Activated CD8-positive, alpha-beta T cell treated with anti-CD3 and anti-CD28 coated beads for 36 hours (primary cell): Measurements from ENCODE around the gene CAPN5. TPM values are rescaled to one million over a fixed set of nuclear protein-coding genes. Genes with fewer than 3 reads are reported as not detected.

Experiments
- ATAC-seq: fragments of 200-7000 bp; cut with Tn5 transposase; one replicate; pipeline ENCODE4 v1.10.0; 2021; ENCODE audit warnings: mild to moderate bottlenecking, moderate library complexity
- CTCF ChIA-PET: fragments of 350-600 bp; sonication (Branson Sonifier 250); formaldehyde crosslinking; loops from one replicate; lab custom pipeline; 2021; ENCODE audit warnings: antibody characterized with exemption; lab: Charles Lee
- POLR2A ChIA-PET: fragments of 350-600 bp; sonication (Branson Sonifier 250); formaldehyde crosslinking; loops from one replicate; lab custom pipeline; 2021; ENCODE audit warnings: antibody characterized with exemption; lab: Charles Lee
- DNase-seq: peaks from one replicate; pipeline ENCODE4 v3.0.0-alpha.2; 2020
- H3K27ac Mint-ChIP-seq: one replicate; pipeline ENCODE4 v1.8.0; 2021; ENCODE audit warnings: mild to moderate bottlenecking, mixed read lengths
- H3K27me3 Mint-ChIP-seq: one replicate; pipeline ENCODE4 v1.8.0; 2021; ENCODE audit warnings: mixed read lengths
- H3K36me3 Mint-ChIP-seq: one replicate; pipeline ENCODE4 v1.8.0; 2021; ENCODE audit warnings: low read depth, mixed read lengths
- H3K4me1 Mint-ChIP-seq: one replicate; pipeline ENCODE4 v1.8.0; 2021; ENCODE audit warnings: low read depth, mixed read lengths
- H3K4me3 Mint-ChIP-seq: one replicate; pipeline ENCODE4 v1.8.0; 2021; ENCODE audit warnings: mild to moderate bottlenecking, moderate library complexity, mixed read lengths
- H3K9me3 Mint-ChIP-seq: one replicate; pipeline ENCODE4 v1.8.0; 2021; ENCODE audit warnings: mixed read lengths
- intact Hi-C: fragments of 100-400 bp; cut with micrococcal nuclease; formaldehyde crosslinking; loops from one replicate; pipeline ENCODE4 v1.10.0; 2022
- total RNA-seq, 2 experiments: library from RNA; stranded (reverse); gene quantifications; one replicate each; pipeline ENCODE4 v1.2.3, GENCODE V29; 2021
- TF ChIP-seq, protein P1 (sequence below): fragments of 200-600 bp; IDR thresholded peaks from one replicate; pipeline ENCODE4 v1.8.0; 2022; ENCODE audit warnings: antibody characterized with exemption, mild to moderate bottlenecking

Gene CAPN5
- total RNA-seq, 2 experiments from 2014 or later, result 1.6 to 2.2 TPM

DNA sequence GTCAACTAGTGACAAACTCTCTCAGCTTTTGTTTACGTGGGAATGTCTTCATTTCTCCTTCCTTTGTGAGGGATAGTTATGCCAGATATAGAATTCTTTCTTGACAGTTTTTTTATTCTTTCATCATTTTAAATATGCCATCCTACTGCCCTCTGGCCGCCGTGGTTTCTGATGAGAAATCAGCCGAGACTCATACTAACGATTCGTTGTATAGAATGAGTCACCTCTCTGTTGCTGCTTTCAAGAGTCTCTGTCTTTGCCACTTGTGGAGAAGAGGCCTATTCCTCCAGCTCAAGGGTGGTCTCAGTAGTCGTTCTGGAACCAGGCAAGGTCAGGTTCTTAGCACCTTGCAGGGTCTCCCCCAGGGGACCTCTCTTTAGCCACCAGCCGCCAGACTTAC lies 69.3 kb downstream of the CAPN5 start:
- TF ChIP-seq, protein P1, sequence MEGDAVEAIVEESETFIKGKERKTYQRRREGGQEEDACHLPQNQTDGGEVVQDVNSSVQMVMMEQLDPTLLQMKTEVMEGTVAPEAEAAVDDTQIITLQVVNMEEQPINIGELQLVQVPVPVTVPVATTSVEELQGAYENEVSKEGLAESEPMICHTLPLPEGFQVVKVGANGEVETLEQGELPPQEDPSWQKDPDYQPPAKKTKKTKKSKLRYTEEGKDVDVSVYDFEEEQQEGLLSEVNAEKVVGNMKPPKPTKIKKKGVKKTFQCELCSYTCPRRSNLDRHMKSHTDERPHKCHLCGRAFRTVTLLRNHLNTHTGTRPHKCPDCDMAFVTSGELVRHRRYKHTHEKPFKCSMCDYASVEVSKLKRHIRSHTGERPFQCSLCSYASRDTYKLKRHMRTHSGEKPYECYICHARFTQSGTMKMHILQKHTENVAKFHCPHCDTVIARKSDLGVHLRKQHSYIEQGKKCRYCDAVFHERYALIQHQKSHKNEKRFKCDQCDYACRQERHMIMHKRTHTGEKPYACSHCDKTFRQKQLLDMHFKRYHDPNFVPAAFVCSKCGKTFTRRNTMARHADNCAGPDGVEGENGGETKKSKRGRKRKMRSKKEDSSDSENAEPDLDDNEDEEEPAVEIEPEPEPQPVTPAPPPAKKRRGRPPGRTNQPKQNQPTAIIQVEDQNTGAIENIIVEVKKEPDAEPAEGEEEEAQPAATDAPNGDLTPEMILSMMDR, result no peak
- Mint-ChIP-seq H3K4me3 (no peak overlapping the region), H3K27ac (no peak overlapping the region), H3K9me3 (no peaks in the 10 kb centered on the region), H3K36me3 (no peaks in the 10 kb centered on the region), H3K27me3 (peaks cover 6% of the 10 kb centered on the region), H3K4me1 (peaks cover 5% of the 10 kb centered on the region)
- DNase-seq, result peak; percentile 47
- intact Hi-C loops, result no loop called here
- peak; percentile 61 for ATAC-seq
- POLR2A ChIA-PET, result interaction anchor here (1.4 kb wide), 1 partner anchor 10 kb away, joined by 7 read pairs; no protein-coding TSS in a partner anchor
- CTCF ChIA-PET, result interaction anchor here (1.3 to 2.2 kb wide), 3 partner anchors 9 to 53 kb away, joined by 3 to 12 read pairs (median 3); partner anchors contain the start of gene MYO7A

DNA sequence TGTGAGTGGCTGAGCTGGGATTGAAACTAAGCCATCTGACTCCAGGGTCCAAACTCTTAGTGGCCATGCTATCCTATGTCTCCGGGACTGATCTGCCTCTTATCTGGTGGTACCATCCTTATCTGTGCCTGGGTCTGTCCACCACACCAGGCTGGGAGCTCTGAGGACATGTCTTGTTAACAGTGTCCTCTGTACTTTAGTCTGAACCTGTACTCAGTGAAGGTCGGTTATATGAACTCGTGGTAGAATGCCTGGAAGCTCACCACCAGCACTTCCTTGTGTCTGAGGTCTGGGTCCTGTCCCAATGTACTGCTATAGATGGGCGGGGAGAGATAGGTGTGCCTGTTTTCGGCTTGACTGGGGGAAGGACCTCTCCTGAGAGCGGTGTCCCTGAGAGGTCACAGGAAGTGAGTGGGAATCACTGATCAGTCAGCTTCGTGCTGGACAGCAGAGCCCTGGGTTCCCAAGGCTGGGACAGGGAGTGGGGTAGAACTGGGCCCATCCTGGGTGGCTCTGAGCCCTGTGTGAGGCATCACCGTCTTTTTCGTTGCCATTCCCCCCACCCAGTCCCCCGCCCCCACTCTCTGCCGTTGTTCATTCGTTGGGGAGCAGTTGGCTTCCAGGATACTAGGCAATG lies 70.1 kb downstream of the CAPN5 start:
- DNase-seq, result no peak
- Mint-ChIP-seq H3K4me1 (peaks cover 9% of the 10 kb centered on the region), H3K27me3 (peaks cover 6% of the 10 kb centered on the region), H3K36me3 (no peaks in the 10 kb centered on the region), H3K4me3 (no peak overlapping the region), H3K9me3 (no peaks in the 10 kb centered on the region), H3K27ac (no peak overlapping the region)
- CTCF ChIA-PET, result interaction anchor here (1.3 to 2.2 kb wide), 3 partner anchors 10 to 52 kb away, joined by 3 to 12 read pairs (median 3); partner anchors contain the start of gene MYO7A
- no peak for ATAC-seq
- intact Hi-C loops, result no loop called here
- TF ChIP-seq, protein P1, result no peak
- POLR2A ChIA-PET, result interaction anchor here (1.4 kb wide), 1 partner anchor 10 kb away, joined by 7 read pairs; no protein-coding TSS in a partner anchor

DNA sequence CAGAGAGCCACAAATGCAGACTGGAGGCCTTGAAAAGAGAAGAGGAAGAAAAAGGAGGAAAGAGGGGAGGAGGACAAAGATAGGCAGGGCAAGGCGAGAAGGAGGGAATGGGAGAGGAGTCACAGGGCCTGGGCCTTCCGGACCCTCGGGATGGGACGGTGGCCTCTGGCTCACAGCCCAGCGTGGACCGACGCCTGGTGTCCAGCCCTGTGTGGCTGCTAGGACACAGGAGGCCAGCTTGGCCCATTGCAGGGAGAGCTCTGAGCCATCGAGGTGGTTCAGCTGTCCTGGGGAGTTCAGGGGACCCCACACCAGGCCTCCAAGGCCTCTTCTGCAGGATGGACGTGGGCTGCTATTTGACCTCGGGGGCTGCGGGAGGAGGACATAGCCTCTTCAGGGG lies 70.7 kb downstream of the CAPN5 start:
- Mint-ChIP-seq H3K4me3 (no peak overlapping the region), H3K27me3 (peaks cover 6% of the 10 kb centered on the region), H3K36me3 (no peaks in the 10 kb centered on the region), H3K4me1 (peaks cover 15% of the 10 kb centered on the region), H3K9me3 (no peaks in the 10 kb centered on the region), H3K27ac (no peak overlapping the region)
- DNase-seq, result no peak
- TF ChIP-seq, protein P1, result no peak
- ATAC-seq, result no peak
- intact Hi-C loops, result no loop called here
- ChIA-PET POLR2A (no interaction called here), CTCF (interaction anchor here (2.2 kb wide), 1 partner anchor 10 kb away, joined by 12 read pairs; the partner anchor contains the start of gene MYO7A)

DNA sequence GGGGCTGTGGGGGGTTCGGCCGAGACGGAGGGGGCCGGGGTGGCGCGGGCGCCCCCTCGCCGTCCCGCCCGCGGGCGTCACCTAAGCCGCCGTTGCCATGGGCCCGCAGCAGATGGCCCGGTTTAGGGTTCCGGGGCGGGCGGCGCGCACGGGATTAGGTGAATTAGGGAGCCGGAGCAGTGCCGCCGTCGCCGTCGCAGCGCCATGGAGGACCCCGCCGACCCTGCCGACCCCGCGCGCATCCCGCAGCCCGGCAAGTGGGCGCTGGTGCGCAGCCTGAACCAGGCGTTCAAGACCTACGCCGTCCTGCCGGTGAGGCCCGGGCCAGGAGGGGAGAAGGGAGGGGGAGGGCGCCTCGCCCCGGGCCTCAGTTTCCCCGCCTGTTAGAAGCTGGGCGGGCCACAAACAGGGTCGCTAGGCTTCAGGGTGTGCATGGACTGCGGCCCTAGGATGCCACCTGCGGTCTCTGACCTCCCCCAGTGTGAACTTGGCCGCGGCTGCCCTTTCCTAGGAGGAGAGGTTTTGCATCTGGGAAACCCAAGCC lies 71.4 kb downstream of the CAPN5 start:
- intact Hi-C loops, result no loop called here
- Mint-ChIP-seq H3K4me3 (no peak overlapping the region), H3K36me3 (no peaks in the 10 kb centered on the region), H3K27me3 (peaks cover 6% of the 10 kb centered on the region), H3K4me1 (peaks cover 22% of the 10 kb centered on the region), H3K9me3 (no peaks in the 10 kb centered on the region), H3K27ac (no peak overlapping the region)
- CTCF ChIA-PET, result interaction anchor here (5.3 kb wide), 1 partner anchor 11 kb away, joined by 27 read pairs; the partner anchor contains the start of gene MYO7A
- ATAC-seq (no peak), DNase-seq (no peak)
- POLR2A ChIA-PET, result no interaction called here
- TF ChIP-seq, protein P1, result no peak

DNA sequence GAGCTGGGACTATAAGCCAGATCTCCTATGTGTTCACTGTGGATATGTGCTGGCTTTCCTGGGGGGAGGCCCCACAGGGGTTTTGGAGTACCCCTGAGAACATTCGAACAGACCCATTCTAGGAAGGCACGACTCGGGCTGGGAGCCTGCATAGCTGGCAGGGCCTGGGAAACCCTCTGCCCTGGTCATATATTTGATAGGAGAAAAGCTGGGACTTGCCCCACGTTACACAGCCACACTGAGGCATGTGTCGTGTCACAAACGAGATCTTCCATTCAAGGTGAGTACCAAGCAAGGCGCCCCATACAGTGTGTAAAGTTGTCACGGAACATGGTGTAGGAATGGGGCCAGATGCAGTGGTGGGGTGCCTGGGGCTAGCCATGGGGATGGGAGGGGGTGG lies 72.4 kb downstream of the CAPN5 start:
- no peak overlapping the region for H3K4me3 Mint-ChIP-seq
- peaks cover 23% of the 10 kb centered on the region for H3K4me1 Mint-ChIP-seq
- ChIA-PET POLR2A (no interaction called here), CTCF (interaction anchor here (5.3 kb wide), 1 partner anchor 12 kb away, joined by 27 read pairs; the partner anchor contains the start of gene MYO7A)
- no peak for DNase-seq
- no peaks in the 10 kb centered on the region for H3K9me3 Mint-ChIP-seq
- peaks cover 6% of the 10 kb centered on the region for H3K27me3 Mint-ChIP-seq
- H3K36me3 Mint-ChIP-seq, result no peaks in the 10 kb centered on the region
- ATAC-seq, result no peak
- H3K27ac Mint-ChIP-seq, result no peak overlapping the region
- intact Hi-C loops, result no loop called here
- TF ChIP-seq, protein P1, result no peak
